ENCODE data around the gene UIMC1.

The UIMC1 gene

DNA sequence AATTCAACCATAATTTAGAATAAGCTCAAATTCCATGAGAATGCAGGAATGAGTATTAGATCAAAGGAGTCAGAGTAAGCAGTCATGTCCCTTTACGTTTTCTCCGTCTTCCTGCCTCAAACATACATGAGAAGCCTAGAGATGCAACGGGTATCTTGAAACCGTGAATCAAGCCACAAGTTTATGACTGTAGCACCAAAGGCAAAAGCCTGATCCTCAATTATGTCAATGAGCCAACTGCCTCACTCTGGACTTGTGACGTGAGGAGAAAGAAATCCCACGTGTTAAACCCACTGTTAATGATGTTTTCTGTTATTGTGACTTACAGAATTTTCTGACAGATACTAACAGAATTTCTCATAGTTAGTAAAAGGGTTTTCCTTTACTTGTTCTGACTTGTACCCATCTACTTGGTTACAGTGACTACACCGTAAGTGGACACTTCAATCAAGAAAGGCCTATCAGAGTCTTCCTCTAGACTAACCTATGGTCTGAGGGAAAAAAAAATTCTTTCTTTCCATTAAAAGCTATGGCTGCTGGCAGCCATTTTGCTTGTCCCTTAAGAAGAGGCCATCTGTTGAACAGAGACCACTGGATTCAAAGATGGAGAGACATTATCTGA, 72.2 kb downstream of the UIMC1 start:
- no peak overlapping the region for H3K27ac ChIP-seq (ENCODE audit: extremely low read depth, low read depth, low read length)
- H3K9me3 ChIP-seq (ENCODE audit: control insufficient read depth, insufficient read depth, low read depth, low read length), result no peaks in the 10 kb centered on the region
- no peaks in the 10 kb centered on the region for H3K4me1 ChIP-seq (ENCODE audit: control insufficient read depth, insufficient read depth, low read length)
- ChIA-PET CTCF (interaction anchor here (0.9 kb wide), 1 partner anchor 277 kb away, joined by 4 read pairs; no protein-coding TSS in a partner anchor), POLR2A (no interaction called here)
- peaks cover 17 to 65% of the 10 kb centered on the region in 2 experiments; a peak in 2 of 3 replicates for H3K36me3 ChIP-seq (ENCODE audit: control insufficient read depth in 2 of 2, insufficient read depth in 1 of 2, low read length in 2 of 2)
- TF ChIP-seq ZNF221 (tag by site-specific recombination; IDR thresholded peaks at IDR 0.05; ENCODE audit: borderline replicate concordance) (no peak), ZNF416 (tag by site-specific recombination; IDR thresholded peaks at IDR 0.05) (no peak), KLF7 (tag by site-specific recombination; IDR thresholded peaks at IDR 0.05; ENCODE audit: borderline replicate concordance) (no peak), RBAK (tag by site-specific recombination; IDR thresholded peaks at IDR 0.05) (no peak)
- TF ChIP-seq, protein P1, sequence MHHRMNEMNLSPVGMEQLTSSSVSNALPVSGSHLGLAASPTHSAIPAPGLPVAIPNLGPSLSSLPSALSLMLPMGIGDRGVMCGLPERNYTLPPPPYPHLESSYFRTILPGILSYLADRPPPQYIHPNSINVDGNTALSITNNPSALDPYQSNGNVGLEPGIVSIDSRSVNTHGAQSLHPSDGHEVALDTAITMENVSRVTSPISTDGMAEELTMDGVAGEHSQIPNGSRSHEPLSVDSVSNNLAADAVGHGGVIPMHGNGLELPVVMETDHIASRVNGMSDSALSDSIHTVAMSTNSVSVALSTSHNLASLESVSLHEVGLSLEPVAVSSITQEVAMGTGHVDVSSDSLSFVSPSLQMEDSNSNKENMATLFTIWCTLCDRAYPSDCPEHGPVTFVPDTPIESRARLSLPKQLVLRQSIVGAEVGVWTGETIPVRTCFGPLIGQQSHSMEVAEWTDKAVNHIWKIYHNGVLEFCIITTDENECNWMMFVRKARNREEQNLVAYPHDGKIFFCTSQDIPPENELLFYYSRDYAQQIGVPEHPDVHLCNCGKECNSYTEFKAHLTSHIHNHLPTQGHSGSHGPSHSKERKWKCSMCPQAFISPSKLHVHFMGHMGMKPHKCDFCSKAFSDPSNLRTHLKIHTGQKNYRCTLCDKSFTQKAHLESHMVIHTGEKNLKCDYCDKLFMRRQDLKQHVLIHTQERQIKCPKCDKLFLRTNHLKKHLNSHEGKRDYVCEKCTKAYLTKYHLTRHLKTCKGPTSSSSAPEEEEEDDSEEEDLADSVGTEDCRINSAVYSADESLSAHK (tag by site-specific recombination; IDR thresholded peaks at IDR 0.05), result peak; percentile 77
- no peak overlapping the region for H3K4me3 ChIP-seq (ENCODE audit: low read depth, low read length)

DNA sequence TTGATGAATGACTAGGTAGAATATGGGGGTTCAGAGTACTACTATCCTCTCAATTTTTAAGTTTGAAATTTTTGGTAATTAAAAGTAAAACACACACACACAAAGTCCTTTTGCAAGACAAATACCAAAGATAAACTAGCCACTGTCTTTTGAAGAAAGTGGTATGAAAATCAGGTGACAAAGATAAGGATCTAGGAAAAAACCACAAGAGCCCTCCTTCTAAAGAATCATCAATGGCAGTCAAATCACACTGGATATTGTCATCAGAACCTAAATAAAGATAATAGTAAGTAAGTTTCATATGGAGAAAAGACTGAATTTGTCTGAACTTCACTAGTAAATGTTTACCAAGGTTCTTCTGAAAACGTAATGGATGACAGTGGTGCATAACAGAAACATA, 76.9 kb downstream of the UIMC1 start:
- TF ChIP-seq, protein P2, sequence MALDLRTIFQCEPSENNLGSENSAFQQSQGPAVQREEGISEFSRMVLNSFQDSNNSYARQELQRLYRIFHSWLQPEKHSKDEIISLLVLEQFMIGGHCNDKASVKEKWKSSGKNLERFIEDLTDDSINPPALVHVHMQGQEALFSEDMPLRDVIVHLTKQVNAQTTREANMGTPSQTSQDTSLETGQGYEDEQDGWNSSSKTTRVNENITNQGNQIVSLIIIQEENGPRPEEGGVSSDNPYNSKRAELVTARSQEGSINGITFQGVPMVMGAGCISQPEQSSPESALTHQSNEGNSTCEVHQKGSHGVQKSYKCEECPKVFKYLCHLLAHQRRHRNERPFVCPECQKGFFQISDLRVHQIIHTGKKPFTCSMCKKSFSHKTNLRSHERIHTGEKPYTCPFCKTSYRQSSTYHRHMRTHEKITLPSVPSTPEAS (tag by site-specific recombination; IDR thresholded peaks at IDR 0.05), result no peak
- TF ChIP-seq, protein P3, sequence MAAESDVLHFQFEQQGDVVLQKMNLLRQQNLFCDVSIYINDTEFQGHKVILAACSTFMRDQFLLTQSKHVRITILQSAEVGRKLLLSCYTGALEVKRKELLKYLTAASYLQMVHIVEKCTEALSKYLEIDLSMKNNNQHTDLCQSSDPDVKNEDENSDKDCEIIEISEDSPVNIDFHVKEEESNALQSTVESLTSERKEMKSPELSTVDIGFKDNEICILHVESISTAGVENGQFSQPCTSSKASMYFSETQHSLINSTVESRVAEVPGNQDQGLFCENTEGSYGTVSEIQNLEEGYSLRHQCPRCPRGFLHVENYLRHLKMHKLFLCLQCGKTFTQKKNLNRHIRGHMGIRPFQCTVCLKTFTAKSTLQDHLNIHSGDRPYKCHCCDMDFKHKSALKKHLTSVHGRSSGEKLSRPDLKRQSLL (tag by site-specific recombination; IDR thresholded peaks at IDR 0.05), result no peak
- TF ChIP-seq ZBTB48 (tag by site-specific recombination; IDR thresholded peaks at IDR 0.05), result no peak
- no peak for TF ChIP-seq ZNF354C (tag by site-specific recombination; IDR thresholded peaks at IDR 0.05; ENCODE audit: borderline replicate concordance, low read depth)
- no peak for TF ChIP-seq ZNF707 (tag by site-specific recombination; IDR thresholded peaks at IDR 0.05)
- no peak for TF ChIP-seq ZNF423 (tag by site-specific recombination; IDR thresholded peaks at IDR 0.05)
- no peak for TF ChIP-seq HOXD13 (CRISPR knock-in tag; IDR thresholded peaks at IDR 0.05; ENCODE audit: borderline replicate concordance)
- TF ChIP-seq SALL2 (tag by site-specific recombination; IDR thresholded peaks at IDR 0.05; ENCODE audit: borderline replicate concordance), result no peak
- TF ChIP-seq, protein P4, sequence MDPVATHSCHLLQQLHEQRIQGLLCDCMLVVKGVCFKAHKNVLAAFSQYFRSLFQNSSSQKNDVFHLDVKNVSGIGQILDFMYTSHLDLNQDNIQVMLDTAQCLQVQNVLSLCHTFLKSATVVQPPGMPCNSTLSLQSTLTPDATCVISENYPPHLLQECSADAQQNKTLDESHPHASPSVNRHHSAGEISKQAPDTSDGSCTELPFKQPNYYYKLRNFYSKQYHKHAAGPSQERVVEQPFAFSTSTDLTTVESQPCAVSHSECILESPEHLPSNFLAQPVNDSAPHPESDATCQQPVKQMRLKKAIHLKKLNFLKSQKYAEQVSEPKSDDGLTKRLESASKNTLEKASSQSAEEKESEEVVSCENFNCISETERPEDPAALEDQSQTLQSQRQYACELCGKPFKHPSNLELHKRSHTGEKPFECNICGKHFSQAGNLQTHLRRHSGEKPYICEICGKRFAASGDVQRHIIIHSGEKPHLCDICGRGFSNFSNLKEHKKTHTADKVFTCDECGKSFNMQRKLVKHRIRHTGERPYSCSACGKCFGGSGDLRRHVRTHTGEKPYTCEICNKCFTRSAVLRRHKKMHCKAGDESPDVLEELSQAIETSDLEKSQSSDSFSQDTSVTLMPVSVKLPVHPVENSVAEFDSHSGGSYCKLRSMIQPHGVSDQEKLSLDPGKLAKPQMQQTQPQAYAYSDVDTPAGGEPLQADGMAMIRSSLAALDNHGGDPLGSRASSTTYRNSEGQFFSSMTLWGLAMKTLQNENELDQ (tag by site-specific recombination; IDR thresholded peaks at IDR 0.05; ENCODE audit: low read depth), result no peak
- TF ChIP-seq ZNF626 (tag by site-specific recombination; IDR thresholded peaks at IDR 0.05), result no peak
- TF ChIP-seq ZNF132 (tag by site-specific recombination; IDR thresholded peaks at IDR 0.05; ENCODE audit: borderline replicate concordance), result no peak
- TF ChIP-seq ZNF155 (tag by site-specific recombination; IDR thresholded peaks at IDR 0.05), result no peak
- TF ChIP-seq ZFHX2 (tag by site-specific recombination; conservative IDR thresholded peaks at IDR 0.05), result no peak
- TF ChIP-seq ZNF169 (tag by site-specific recombination; IDR thresholded peaks at IDR 0.05), result no peak
- Histone ChIP-seq H3K4me1 (ENCODE audit: control insufficient read depth, insufficient read depth, low read length) (no peaks in the 10 kb centered on the region), H3K9me3 (ENCODE audit: control insufficient read depth, insufficient read depth, low read depth, low read length) (no peaks in the 10 kb centered on the region), H3K27ac (ENCODE audit: extremely low read depth, low read depth, low read length) (no peak overlapping the region), H3K4me3 (ENCODE audit: low read depth, low read length) (no peak overlapping the region), H3K36me3 (ENCODE audit: control insufficient read depth in 2 of 2, insufficient read depth in 1 of 2, low read length in 2 of 2) (peaks cover 9 to 33% of the 10 kb centered on the region in 2 experiments; a peak in 2 of 3 replicates)
- ChIA-PET POLR2A (no interaction called here), CTCF (no interaction called here)

All from HEK293 (cell line).